GM12892 (cell line): ENCODE data around the gene RAB44.

Experiments used
- DNase-seq: peaks from one replicate; pipeline ENCODE4 v3.0.0; 2011; ENCODE audit not compliant: insufficient read length
- FAIRE-seq: peaks from 2 replicates; lab custom pipeline; 2011; peaks lifted over from hg19 to GRCh38; lab: Jason Lieb, UNC
- POLR2A ChIP-seq: IDR thresholded peaks from 2 replicates; pipeline ENCODE4 v1.6.1; 2011; ENCODE audit warnings: low read depth, low read length, control low read depth
- POLR2AphosphoS5 ChIP-seq: IDR thresholded peaks from 2 replicates; pipeline ENCODE4 v1.6.1; 2011; ENCODE audit warnings: low read depth, low read length, control low read depth
- TAF1 ChIP-seq: IDR thresholded peaks from 2 replicates; pipeline ENCODE4 v1.6.1; 2011; ENCODE audit warnings: low read depth, mild to moderate bottlenecking, control low read depth, low read length, borderline replicate concordance

RAB44 gene

DNA sequence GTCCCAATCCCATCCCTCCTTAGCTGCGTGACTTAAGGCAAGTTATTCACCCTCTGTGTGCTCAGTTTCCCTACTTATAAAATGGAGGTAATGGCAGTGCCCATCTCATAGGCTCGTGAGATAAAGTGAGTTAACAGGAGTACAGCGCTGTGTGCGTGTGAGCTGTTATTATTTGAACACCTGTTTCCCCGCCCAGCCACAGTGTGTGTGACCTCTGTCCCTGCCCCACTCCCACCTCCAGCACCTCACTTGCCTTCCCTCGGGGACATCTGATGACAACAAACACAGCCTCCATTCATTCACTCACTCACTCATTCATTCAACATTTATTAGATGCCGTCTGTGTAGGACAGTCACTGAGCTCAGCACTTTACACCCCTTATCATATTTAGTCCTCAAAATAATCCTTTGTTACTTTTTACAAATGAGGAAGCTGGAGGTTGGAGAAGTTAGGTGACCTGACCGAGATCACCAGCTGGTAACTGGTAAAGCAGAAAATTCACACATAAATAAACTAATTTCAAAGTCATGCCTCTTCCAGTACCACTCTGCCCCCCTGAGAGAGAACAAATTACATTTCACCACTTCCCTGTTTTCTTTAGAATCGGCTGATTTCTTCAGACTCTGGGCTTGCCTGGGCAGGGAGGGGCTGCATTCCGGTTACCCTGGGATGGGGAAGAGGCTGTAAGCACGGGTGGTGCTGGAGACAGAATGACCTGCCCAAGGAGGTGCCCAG, 83.0 kb downstream of the RAB44 start:
- DNase-seq (no peak), FAIRE-seq (peak; percentile 5)
- TF ChIP-seq POLR2A (no peak), POLR2AphosphoS5 (no peak), TAF1 (no peak)

DNA sequence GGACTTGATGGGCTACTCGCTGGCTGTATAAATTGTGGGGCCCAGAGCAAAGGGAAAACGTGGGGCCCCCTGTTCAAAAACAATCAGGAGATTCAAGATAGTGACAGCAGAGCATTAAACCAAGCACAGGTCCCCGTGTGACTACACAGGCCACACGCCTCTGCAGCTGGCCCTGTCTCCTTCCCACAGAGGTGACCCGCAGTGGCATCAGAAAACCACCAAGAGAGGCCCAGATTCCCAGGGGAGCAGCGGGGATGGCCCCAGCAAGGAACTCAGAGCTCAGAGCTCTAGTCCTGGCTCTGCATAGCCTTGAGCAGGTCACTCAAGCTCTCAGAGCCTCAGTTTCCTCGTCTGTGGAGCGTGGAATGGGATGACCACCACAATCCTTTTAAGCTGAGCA, 84.0 kb downstream of the RAB44 start:
- DNase-seq: no peak
- TF ChIP-seq POLR2A (no peak), POLR2AphosphoS5 (no peak), TAF1 (no peak)
- FAIRE-seq: no peak
